Endothelial cell (in vitro differentiated cells): Measurements from ENCODE around the gene DCUN1D2. TPM values are rescaled to one million over a fixed set of nuclear protein-coding genes. Genes with fewer than 3 reads are reported as not detected.

Experiments
- DNase-seq: peaks from one replicate; pipeline ENCODE4 v3.0.0; 2021; ENCODE audit warnings: low spot score
- H3K27ac Mint-ChIP-seq: one replicate; pipeline ENCODE4 v1.8.0; 2021; ENCODE audit warnings: mixed read lengths, inconsistent platforms; ENCODE audit not compliant: unreplicated experiment
- H3K27me3 Mint-ChIP-seq: one replicate; pipeline ENCODE4 v1.8.0; 2021; ENCODE audit warnings: mild to moderate bottlenecking, moderate library complexity, mixed read lengths, inconsistent platforms; ENCODE audit not compliant: unreplicated experiment
- H3K36me3 Mint-ChIP-seq: one replicate; pipeline ENCODE4 v1.8.0; 2021; ENCODE audit warnings: mild to moderate bottlenecking, low read depth, mixed read lengths, inconsistent platforms; ENCODE audit not compliant: unreplicated experiment
- H3K4me1 Mint-ChIP-seq: one replicate; pipeline ENCODE4 v1.8.0; 2021; ENCODE audit warnings: mild to moderate bottlenecking, mixed read lengths, inconsistent platforms; ENCODE audit not compliant: unreplicated experiment
- H3K4me3 Mint-ChIP-seq: one replicate; pipeline ENCODE4 v1.8.0; 2021; ENCODE audit warnings: mild to moderate bottlenecking, mixed read lengths, inconsistent platforms; ENCODE audit not compliant: unreplicated experiment
- H3K9me3 Mint-ChIP-seq: one replicate; pipeline ENCODE4 v1.8.0; 2021; ENCODE audit warnings: mixed read lengths, inconsistent platforms; ENCODE audit not compliant: unreplicated experiment
- CTCF ChIP-seq: fragments of 200-600 bp; sonication (generic); IDR thresholded peaks from one replicate; pipeline ENCODE4 v1.5.0; 2021; ENCODE audit warnings: antibody characterized with exemption; ENCODE audit not compliant: unreplicated experiment
- total RNA-seq: library from RNA; stranded (reverse); fragmentation: NEBNext Ultra II Directional; extraction: Animal tissue kit (Norgen Biotek cat#: 25700); gene quantifications from one replicate; pipeline ENCODE4 v1.2.1, GENCODE V29; 2021; ENCODE audit not compliant: unreplicated experiment

DCUN1D2 gene
- total RNA-seq, 1 donor from 2014 or later = 23.9 TPM

- DNase-seq = no peak
- H3K27ac Mint-ChIP-seq = no peak overlapping the region
- peaks cover 19% of the 10 kb centered on the region for H3K4me1 Mint-ChIP-seq
- no peak overlapping the region for H3K4me3 Mint-ChIP-seq
- H3K27me3 Mint-ChIP-seq = no peaks in the 10 kb centered on the region
- H3K36me3 Mint-ChIP-seq = peaks cover 43% of the 10 kb centered on the region
- H3K9me3 Mint-ChIP-seq = no peaks in the 10 kb centered on the region
- TF ChIP-seq CTCF = no peak
These were observed 6.7 kb upstream of the DCUN1D2 start for GRCh38 chr13:113497217-113497616.

GRCh38 chr13:113495494-113496210, 5.1 kb upstream of the DCUN1D2 start:
- peaks cover 24% of the 10 kb centered on the region for H3K4me1 Mint-ChIP-seq
- peak overlapping the region; percentile 11 for H3K27ac Mint-ChIP-seq
- peaks cover 2% of the 10 kb centered on the region for H3K27me3 Mint-ChIP-seq
- TF ChIP-seq CTCF = no peak
- H3K4me3 Mint-ChIP-seq = peak overlapping the region; percentile 43
- peak; percentile 22 for DNase-seq
- peaks cover 46% of the 10 kb centered on the region for H3K36me3 Mint-ChIP-seq
- H3K9me3 Mint-ChIP-seq = no peaks in the 10 kb centered on the region

GRCh38 chr13:113493315-113493951, 2.9 kb upstream of the DCUN1D2 start:
- Mint-ChIP-seq H3K27me3 (peaks cover 2% of the 10 kb centered on the region), H3K4me1 (peaks cover 38% of the 10 kb centered on the region), H3K36me3 (peaks cover 33% of the 10 kb centered on the region), H3K27ac (no peak overlapping the region), H3K4me3 (peak overlapping the region; percentile 44), H3K9me3 (no peaks in the 10 kb centered on the region)
- TF ChIP-seq CTCF = no peak
- DNase-seq = no peak

GRCh38 chr13:113491982-113492381, 1.5 kb upstream of the DCUN1D2 start:
- Mint-ChIP-seq H3K27ac (peak overlapping the region; percentile 93), H3K27me3 (peaks cover 2% of the 10 kb centered on the region), H3K4me1 (peaks cover 40% of the 10 kb centered on the region), H3K4me3 (peak overlapping the region; percentile 97), H3K9me3 (no peaks in the 10 kb centered on the region), H3K36me3 (peaks cover 24% of the 10 kb centered on the region)
- no peak for TF ChIP-seq CTCF
- DNase-seq = no peak

- peak overlapping the region; percentile 93 for H3K27ac Mint-ChIP-seq
- no peak for TF ChIP-seq CTCF
- peaks cover 40% of the 10 kb centered on the region for H3K4me1 Mint-ChIP-seq
- H3K27me3 Mint-ChIP-seq = peaks cover 2% of the 10 kb centered on the region
- DNase-seq = peak; percentile 41
- peak overlapping the region; percentile 97 for H3K4me3 Mint-ChIP-seq
- H3K9me3 Mint-ChIP-seq = no peaks in the 10 kb centered on the region
- peaks cover 20% of the 10 kb centered on the region for H3K36me3 Mint-ChIP-seq
These were observed 940 bp upstream of the DCUN1D2 start for GRCh38 chr13:113491418-113491883.
